Endothelial cell of umbilical vein (primary cell): Measurements from ENCODE around the gene RNF19B. TPM values are rescaled to one million over a fixed set of nuclear protein-coding genes. Genes with fewer than 3 reads are reported as not detected.
A peak's percentile ranks its signal among the peaks of the same experiment; 100 is the strongest.

ENCODE experiments used
- BruUV-seq: library from RNA; stranded (reverse); fragments of 400-500 nt; replicated peaks from 2 replicates; lab custom pipeline; 2021; lab: Mats Ljungman, UMichigan
- CTCF ChIA-PET: fragments of 300-600, 350-600 bp; sonication (Branson Sonifier 250); formaldehyde crosslinking; loops from one replicate; lab custom pipeline; 2021; ENCODE audit warnings: antibody characterized with exemption, inconsistent platforms; lab: Charles Lee
- POLR2A ChIA-PET: fragments of 300-600, 350-600 bp; sonication (Branson Sonifier 250); formaldehyde crosslinking; loops from one replicate; lab custom pipeline; 2021; ENCODE audit warnings: antibody characterized with exemption, inconsistent platforms; lab: Charles Lee
- DNase-seq: peaks from one replicate; pipeline ENCODE4 v3.0.0-alpha.2; 2011; ENCODE audit warnings: low read depth, low spot score
- FAIRE-seq: peaks from 2 replicates; lab custom pipeline; 2011; peaks lifted over from hg19 to GRCh38; lab: Jason Lieb, UNC
- H2AFZ ChIP-seq: 2 replicates; pipeline ENCODE4 v1.6.0; 2012; ENCODE audit warnings: low read depth, low read length, control low read depth, inconsistent platforms
- H3K27ac ChIP-seq: 2 replicates; pipeline ENCODE4 v1.5.1; 2011; ENCODE audit warnings: low read depth, mild to moderate bottlenecking, control low read depth, low read length, moderate library complexity; ENCODE audit not compliant: insufficient read depth
- H3K27me3 ChIP-seq, 2 experiments: 2 replicates each; pipeline versions ENCODE4 v1.6.0 to v1.6.1; 2011; ENCODE audit warnings: low read length in 2 of 2, mixed read lengths in 1 of 2; ENCODE audit not compliant: control insufficient read depth in 2 of 2, insufficient read depth in 2 of 2
- H3K36me3 ChIP-seq, 2 experiments: 2 replicates in 1 of 2; 3 replicates in 1 of 2; pipeline ENCODE4 v1.5.1; 2011; ENCODE audit warnings: low read length in 2 of 2, mild to moderate bottlenecking in 1 of 2, moderate library complexity in 1 of 2; ENCODE audit not compliant: control insufficient read depth in 2 of 2, insufficient read depth in 2 of 2; ENCODE audit errors: extremely low read depth in 1 of 2
- H3K4me1 ChIP-seq: 3 replicates; pipeline ENCODE4 v1.5.1; 2011; ENCODE audit warnings: mild to moderate bottlenecking, low read length; ENCODE audit not compliant: control insufficient read depth, insufficient read depth; ENCODE audit errors: extremely low read depth
- H3K4me2 ChIP-seq: 2 replicates; pipeline ENCODE4 v1.6.1; 2011; ENCODE audit warnings: low read length, control low read depth, mixed read lengths; ENCODE audit not compliant: insufficient read depth
- H3K4me3 ChIP-seq, 3 experiments: fragments of 200-600 bp in 1 of 3; sonication (generic), shearing (Covaris generic) in 1 of 3; replicated peaks in 1 of 3; 2 replicates each; pipeline ENCODE4 v1.5.1; 2011 to 2016; ENCODE audit warnings: control low read depth in 3 of 3, low read length in 3 of 3, mild to moderate bottlenecking in 2 of 3, inconsistent platforms in 1 of 3, low read depth in 1 of 3, moderate library complexity in 1 of 3; ENCODE audit not compliant: insufficient read depth in 1 of 3
- H3K79me2 ChIP-seq: 2 replicates; pipeline ENCODE4 v1.6.0; 2012; ENCODE audit warnings: low read length, inconsistent platforms; ENCODE audit not compliant: control insufficient read depth, insufficient read depth
- H3K9ac ChIP-seq: replicated peaks from 2 replicates; pipeline ENCODE3; 2011; ENCODE audit warnings: low read length, control low read depth; ENCODE audit not compliant: insufficient read depth; ENCODE audit errors: extremely low read depth
- H3K9me1 ChIP-seq: replicated peaks from 3 replicates; pipeline ENCODE4 v1.6.0; 2011; ENCODE audit warnings: mild to moderate bottlenecking, low read length; ENCODE audit not compliant: control insufficient read depth, insufficient read depth; ENCODE audit errors: extremely low read depth
- H3K9me3 ChIP-seq: replicated peaks from 2 replicates; pipeline ENCODE4 v1.5.1; 2012; ENCODE audit warnings: low read length, inconsistent platforms; ENCODE audit not compliant: control insufficient read depth, insufficient read depth
- H4K20me1 ChIP-seq: replicated peaks from 2 replicates; pipeline ENCODE3; 2011; ENCODE audit warnings: mild to moderate bottlenecking, low read length; ENCODE audit not compliant: control insufficient read depth, insufficient read depth; ENCODE audit errors: extremely low read depth
- EZH2 ChIP-seq: IDR thresholded peaks from 2 replicates; pipeline ENCODE4 v1.6.1; 2012; ENCODE audit warnings: borderline replicate concordance, low read depth, mild to moderate bottlenecking, moderate library complexity, low read length, inconsistent platforms; ENCODE audit not compliant: severe bottlenecking
- FOS ChIP-seq: IDR thresholded peaks from 2 replicates; pipeline ENCODE4 v1.6.1; 2011; ENCODE audit warnings: mild to moderate bottlenecking, low read length, moderate library complexity, borderline replicate concordance; ENCODE audit not compliant: insufficient read depth
- JUN ChIP-seq: IDR thresholded peaks from 2 replicates; pipeline ENCODE4 v1.6.1; 2011; ENCODE audit warnings: borderline replicate concordance, low read depth; ENCODE audit not compliant: insufficient read length, insufficient read depth
- POLR2A ChIP-seq: IDR thresholded peaks from 2 replicates; pipeline ENCODE4 v1.6.1; 2012; ENCODE audit warnings: low read depth, mild to moderate bottlenecking, control low read depth, low read length
- POLR2AphosphoS5 ChIP-seq: IDR thresholded peaks from 2 replicates; pipeline ENCODE4 v1.6.1; 2012; ENCODE audit warnings: low read depth, mild to moderate bottlenecking, control low read depth, low read length, moderate library complexity; ENCODE audit not compliant: insufficient read depth
- dilution Hi-C: fragments of 300-500 bp; cut with MboI; formaldehyde crosslinking; loops from one replicate; pipeline ENCODE4 v1.15.0; 2019; ENCODE audit warnings: low sequenced_read_pairs; ENCODE audit not compliant: extremely low pct_ligation_motif_present
- intact Hi-C: fragments of 100-400 bp; cut with micrococcal nuclease; formaldehyde crosslinking; loops from one replicate; pipeline ENCODE4 v1.10.0; 2022
- polyA plus RNA-seq, 4 experiments: library from polyadenylated mRNA; depleted of rRNA in 3 of 4; stranded (reverse) in 3 of 4; unstranded in 1 of 4; fragments of >200 nt; gene quantifications; 2 replicates each; pipeline versions ENCODE4 v1.2.1 to v1.2.3, GENCODE V29; 2011 to 2012; ENCODE audit warnings: missing spikeins in 1 of 4
- total RNA-seq: library from RNA; stranded (reverse); gene quantifications from 2 replicates; pipeline ENCODE4 v1.2.3, GENCODE V29; 2021
- TF ChIP-seq, protein P1 (sequence below), 2 donors: IDR thresholded peaks; 1 replicate in 1 of 2; 2 replicates in 1 of 2; pipeline ENCODE4 v1.5.1; 2011; ENCODE audit warnings: low read length in 2 of 2, mild to moderate bottlenecking in 2 of 2, moderate library complexity in 2 of 2, control low read depth in 1 of 2, inconsistent platforms in 1 of 2, low read depth in 1 of 2; ENCODE audit not compliant: insufficient read depth in 1 of 2; ENCODE audit errors: extremely low read depth in 1 of 2
- TF ChIP-seq, protein P2 (sequence below): IDR thresholded peaks from 2 replicates; pipeline ENCODE4 v1.6.1; 2011; ENCODE audit not compliant: insufficient read depth, insufficient read length

Gene RNF19B
- total and polyA plus RNA-seq, 2 donors (not counting 3 experiments of a cell fraction or from before 2014, with no cell fraction given), result 19.2 to 25.6 TPM

DNA sequence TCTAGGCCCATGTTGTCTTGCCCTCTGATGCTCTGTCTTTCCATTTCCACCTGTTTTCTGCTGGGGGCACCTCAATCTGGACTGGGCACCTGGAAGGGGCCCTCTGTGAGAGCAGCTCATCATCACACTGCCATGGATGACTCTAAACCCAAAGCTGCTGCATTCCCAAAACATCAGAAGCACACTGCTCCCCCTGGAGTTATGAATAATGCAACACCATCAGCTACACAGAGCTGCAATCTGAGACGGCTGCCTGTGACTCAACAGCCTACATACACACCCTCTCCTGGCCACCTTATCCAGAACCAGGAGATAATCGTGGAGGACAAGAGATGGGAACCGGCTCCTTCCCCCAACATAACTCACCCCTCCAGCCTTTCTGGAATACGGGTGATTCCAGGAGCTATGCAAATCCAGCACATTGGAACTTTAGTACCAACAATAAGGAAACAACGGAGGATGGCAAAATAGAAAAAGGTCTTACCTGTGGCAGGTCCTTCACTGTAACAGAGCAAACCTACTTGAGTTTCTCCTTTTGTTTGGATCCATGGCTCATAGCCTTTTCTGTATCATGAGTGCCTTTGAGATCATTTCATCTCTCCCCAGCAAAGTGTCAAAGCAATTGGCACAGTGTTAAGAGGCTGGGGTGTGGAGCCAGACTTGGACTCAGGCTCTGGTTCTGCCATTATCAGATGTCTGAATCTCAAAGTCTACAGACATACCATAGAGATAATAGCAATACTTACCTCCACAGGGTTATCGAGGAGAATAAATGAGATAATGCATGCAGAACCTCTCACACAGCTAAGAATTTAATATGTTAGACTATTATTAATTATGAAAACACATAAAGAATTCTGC lies 42.8 kb upstream of the RNF19B start:
- Histone ChIP-seq H3K4me1 (peaks cover 41% of the 10 kb centered on the region), H3K9ac (no peak overlapping the region), H3K9me3 (no peaks in the 10 kb centered on the region), H3K9me1 (no peaks in the 10 kb centered on the region), H3K4me3 (no peak overlapping the region), H3K4me2 (no peak overlapping the region), H3K27me3 (no peaks in the 10 kb centered on the region), H3K27ac (no peak overlapping the region), H4K20me1 (no peaks in the 10 kb centered on the region), H3K36me3 (peaks cover 3 to 8% of the 10 kb centered on the region in 2 experiments), H2AFZ (no peak overlapping the region), H3K79me2 (no peaks in the 10 kb centered on the region)
- ChIA-PET POLR2A (interaction anchor here (0.8 to 2.8 kb wide), 4 partner anchors 9 to 74 kb away, joined by 3 to 10 read pairs (median 5); partner anchors contain the start of gene RNF19B), CTCF (interaction anchor here (0.6 to 9.4 kb wide), 33 partner anchors 10 to 131 kb away, joined by 3 to 340 read pairs (median 7); partner anchors contain the start of gene RNF19B)
- DNase-seq (peak; percentile 89), FAIRE-seq (peak; percentile 69)
- dilution Hi-C loops (loop anchor here (10.0 kb wide), 1 partner anchor 63 kb away; no protein-coding TSS in a partner anchor), intact Hi-C loops (loop anchor here (1.0 kb wide), 4 partner anchors 43 to 131 kb away; partner anchors contain the start of gene RNF19B)
- TF ChIP-seq, protein P1, sequence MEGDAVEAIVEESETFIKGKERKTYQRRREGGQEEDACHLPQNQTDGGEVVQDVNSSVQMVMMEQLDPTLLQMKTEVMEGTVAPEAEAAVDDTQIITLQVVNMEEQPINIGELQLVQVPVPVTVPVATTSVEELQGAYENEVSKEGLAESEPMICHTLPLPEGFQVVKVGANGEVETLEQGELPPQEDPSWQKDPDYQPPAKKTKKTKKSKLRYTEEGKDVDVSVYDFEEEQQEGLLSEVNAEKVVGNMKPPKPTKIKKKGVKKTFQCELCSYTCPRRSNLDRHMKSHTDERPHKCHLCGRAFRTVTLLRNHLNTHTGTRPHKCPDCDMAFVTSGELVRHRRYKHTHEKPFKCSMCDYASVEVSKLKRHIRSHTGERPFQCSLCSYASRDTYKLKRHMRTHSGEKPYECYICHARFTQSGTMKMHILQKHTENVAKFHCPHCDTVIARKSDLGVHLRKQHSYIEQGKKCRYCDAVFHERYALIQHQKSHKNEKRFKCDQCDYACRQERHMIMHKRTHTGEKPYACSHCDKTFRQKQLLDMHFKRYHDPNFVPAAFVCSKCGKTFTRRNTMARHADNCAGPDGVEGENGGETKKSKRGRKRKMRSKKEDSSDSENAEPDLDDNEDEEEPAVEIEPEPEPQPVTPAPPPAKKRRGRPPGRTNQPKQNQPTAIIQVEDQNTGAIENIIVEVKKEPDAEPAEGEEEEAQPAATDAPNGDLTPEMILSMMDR (IDR thresholded peaks at IDR 0.05; ENCODE audit: extremely low read depth in 1 of 2, insufficient read depth in 1 of 2, low read depth in 1 of 2, low read length in 2 of 2), result peak; percentile 60 to 62
- TF ChIP-seq, protein P2, sequence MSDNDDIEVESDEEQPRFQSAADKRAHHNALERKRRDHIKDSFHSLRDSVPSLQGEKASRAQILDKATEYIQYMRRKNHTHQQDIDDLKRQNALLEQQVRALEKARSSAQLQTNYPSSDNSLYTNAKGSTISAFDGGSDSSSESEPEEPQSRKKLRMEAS, result no peak
- TF ChIP-seq JUN, result peak; percentile 41
- peak; percentile 60 for TF ChIP-seq POLR2AphosphoS5
- no peak for TF ChIP-seq EZH2
- peak; percentile 50 for TF ChIP-seq FOS
- peak; percentile 28 for TF ChIP-seq POLR2A
- BruUV-seq, result no TSS peak
